Measurements from ENCODE around the gene GALNTL6. TPM values are rescaled to one million over a fixed set of nuclear protein-coding genes. Genes with fewer than 3 reads are reported as not detected.

GALNTL6 gene
- polyA plus RNA-seq, 1 donor from 2014 or later: 14.9 TPM

DNA sequence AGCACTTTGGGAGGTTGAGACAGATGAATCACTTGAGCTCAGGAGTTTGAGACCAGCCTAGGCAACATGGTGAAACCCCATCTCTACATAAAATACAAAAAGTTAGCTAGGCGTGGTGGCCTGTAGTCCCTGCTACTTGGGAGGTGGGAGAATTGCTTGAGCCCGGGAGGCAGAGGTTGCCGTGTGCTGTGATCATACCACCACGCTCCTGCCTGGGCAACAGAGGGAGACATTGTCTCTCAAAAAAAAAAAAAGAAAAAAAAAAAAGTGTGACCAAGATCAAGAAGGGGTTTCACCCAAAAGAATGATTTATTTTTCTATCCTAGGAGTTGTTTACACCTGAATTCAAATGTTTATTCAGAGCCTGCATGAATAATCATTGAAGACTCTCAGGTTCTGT, 783.0 kb downstream of the GALNTL6 start:
- Histone ChIP-seq H2AFZ (ENCODE audit: low read depth, low read length) (no peak overlapping the region), H3K36me3 (ENCODE audit: insufficient read depth, low read length) (no peaks in the 10 kb centered on the region), H3F3A (ENCODE audit: insufficient read depth, low read length, poor library complexity, severe bottlenecking) (no peaks in the 10 kb centered on the region), H3K27ac (ENCODE audit: low read length) (no peak overlapping the region), H4K20me1 (ENCODE audit: insufficient read depth) (no peaks in the 10 kb centered on the region), H3K4me2 (ENCODE audit: low read length) (no peak overlapping the region), H3K4me3 (ENCODE audit: low read length) (no peak overlapping the region), H3K9me2 (ENCODE audit: insufficient read depth, low read length) (no peaks in the 10 kb centered on the region), H3K27me3 (ENCODE audit: insufficient read depth, low read depth, low read length) (no peaks in the 10 kb centered on the region), H3K79me2 (replicated peaks; ENCODE audit: insufficient read depth, low read length) (no peaks in the 10 kb centered on the region), H3K9ac (ENCODE audit: low read length) (no peak overlapping the region), H3K9me3 (ENCODE audit: low read length) (no peaks in the 10 kb centered on the region)
- no peak for TF ChIP-seq MXI1 (conservative IDR thresholded peaks at IDR 0.05; ENCODE audit: poor library complexity, severe bottlenecking)
- no peak for TF ChIP-seq REST (IDR thresholded peaks at IDR 0.05; ENCODE audit: borderline replicate concordance)
- no peak for TF ChIP-seq POLR2AphosphoS5 (IDR thresholded peaks at IDR 0.05)

DNA sequence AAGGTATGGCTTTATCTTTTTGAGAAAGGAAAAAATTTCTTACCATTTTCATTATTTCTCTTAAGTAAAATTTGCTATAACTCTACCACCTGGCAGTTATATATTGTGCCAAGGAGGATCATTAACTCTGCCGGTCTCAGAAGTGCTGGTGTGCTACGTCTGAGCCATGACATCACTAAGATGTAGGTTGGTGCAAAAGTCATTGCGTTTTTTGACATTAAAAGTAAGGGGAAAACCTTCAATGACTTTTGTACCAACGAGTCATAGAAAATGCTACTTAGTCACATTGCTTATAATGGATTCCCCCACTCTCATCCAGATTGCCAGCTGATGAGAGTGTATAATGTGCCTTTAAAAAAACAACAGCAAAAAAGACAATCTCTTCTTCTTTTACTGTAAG, 786.4 kb downstream of the GALNTL6 start:
- no peaks in the 10 kb centered on the region for H4K20me1 ChIP-seq (ENCODE audit: insufficient read depth)
- no peaks in the 10 kb centered on the region for H3K36me3 ChIP-seq (ENCODE audit: insufficient read depth, low read length)
- no peaks in the 10 kb centered on the region for H3F3A ChIP-seq (ENCODE audit: insufficient read depth, low read length, poor library complexity, severe bottlenecking)
- no peak overlapping the region for H2AFZ ChIP-seq (ENCODE audit: low read depth, low read length)
- no peaks in the 10 kb centered on the region for H3K79me2 ChIP-seq (replicated peaks; ENCODE audit: insufficient read depth, low read length)
- no peaks in the 10 kb centered on the region for H3K9me3 ChIP-seq (ENCODE audit: low read length)
- H3K9me2 ChIP-seq (ENCODE audit: insufficient read depth, low read length): no peaks in the 10 kb centered on the region
- no peak for TF ChIP-seq SMC3 (conservative IDR thresholded peaks at IDR 0.05; ENCODE audit: poor library complexity)
- no peak for TF ChIP-seq EZH2 (IDR thresholded peaks at IDR 0.05; ENCODE audit: borderline replicate concordance, insufficient read depth, low read length, poor library complexity, severe bottlenecking)
- no peak for TF ChIP-seq TAF1 (IDR thresholded peaks at IDR 0.05; ENCODE audit: low read depth)
- no peak for TF ChIP-seq EP300 (conservative IDR thresholded peaks at IDR 0.05; ENCODE audit: poor library complexity, severe bottlenecking)
- TF ChIP-seq REST (IDR thresholded peaks at IDR 0.05; ENCODE audit: borderline replicate concordance): no peak
- TF ChIP-seq RAD21 (conservative IDR thresholded peaks at IDR 0.05): no peak
- TF ChIP-seq CTCF (IDR thresholded peaks at IDR 0.05; ENCODE audit: poor library complexity, severe bottlenecking): no peak
- TF ChIP-seq MXI1 (conservative IDR thresholded peaks at IDR 0.05; ENCODE audit: poor library complexity, severe bottlenecking): no peak
- no peak overlapping the region for H3K27ac ChIP-seq (ENCODE audit: low read length)
- no peak overlapping the region for H3K9ac ChIP-seq (ENCODE audit: low read length)
- no peak overlapping the region for H3K4me3 ChIP-seq (ENCODE audit: low read length)
- no peaks in the 10 kb centered on the region for H3K27me3 ChIP-seq (ENCODE audit: insufficient read depth, low read depth, low read length)
- H3K4me2 ChIP-seq (ENCODE audit: low read length): no peak overlapping the region
